ENCODE data around the gene TRIM38. TPM values are rescaled to one million over a fixed set of nuclear protein-coding genes. Genes with fewer than 3 reads are reported as not detected.

Gene TRIM38
- total and polyA plus RNA-seq, 2 of the 13 experiments (the other 11 are each of a cell fraction or from before 2014, with no cell fraction given), result 2.5 to 3.1 TPM

DNA sequence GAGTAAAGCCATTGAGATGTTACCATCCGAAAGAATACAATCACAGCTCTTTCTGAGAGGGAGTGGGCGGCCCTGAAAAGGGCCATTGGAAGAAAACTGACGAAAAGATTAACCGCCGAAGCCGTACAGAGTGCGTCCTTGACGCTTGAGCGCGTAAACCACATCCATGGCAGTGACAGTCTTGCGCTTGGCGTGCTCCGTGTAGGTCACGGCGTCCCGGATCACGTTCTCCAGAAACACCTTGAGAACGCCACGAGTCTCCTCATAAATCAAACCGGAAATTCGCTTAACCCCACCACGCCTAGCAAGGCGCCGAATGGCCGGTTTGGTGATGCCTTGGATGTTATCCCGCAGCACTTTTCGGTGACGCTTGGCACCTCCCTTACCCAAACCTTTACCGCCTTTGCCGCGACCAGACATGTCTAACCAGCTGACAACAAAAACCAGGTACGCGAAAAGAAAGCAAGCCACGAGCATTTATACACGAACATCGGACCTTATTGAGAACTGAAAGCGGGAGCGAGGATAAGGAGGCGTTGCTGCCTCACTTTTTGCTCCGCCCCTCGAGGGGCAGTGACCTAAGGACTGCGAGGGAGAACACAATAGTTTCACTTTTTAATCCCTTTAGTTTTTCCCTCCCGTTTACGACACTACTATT is 64.4 kb downstream of the TRIM38 start (continued):
- TF ChIP-seq, protein P1, sequence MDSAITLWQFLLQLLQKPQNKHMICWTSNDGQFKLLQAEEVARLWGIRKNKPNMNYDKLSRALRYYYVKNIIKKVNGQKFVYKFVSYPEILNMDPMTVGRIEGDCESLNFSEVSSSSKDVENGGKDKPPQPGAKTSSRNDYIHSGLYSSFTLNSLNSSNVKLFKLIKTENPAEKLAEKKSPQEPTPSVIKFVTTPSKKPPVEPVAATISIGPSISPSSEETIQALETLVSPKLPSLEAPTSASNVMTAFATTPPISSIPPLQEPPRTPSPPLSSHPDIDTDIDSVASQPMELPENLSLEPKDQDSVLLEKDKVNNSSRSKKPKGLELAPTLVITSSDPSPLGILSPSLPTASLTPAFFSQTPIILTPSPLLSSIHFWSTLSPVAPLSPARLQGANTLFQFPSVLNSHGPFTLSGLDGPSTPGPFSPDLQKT (CRISPR knock-in tag; IDR thresholded peaks at IDR 0.05; ENCODE audit: borderline replicate concordance), result peak; percentile 76; the same call in 1 of the 2 replicates
- TF ChIP-seq, protein P2, sequence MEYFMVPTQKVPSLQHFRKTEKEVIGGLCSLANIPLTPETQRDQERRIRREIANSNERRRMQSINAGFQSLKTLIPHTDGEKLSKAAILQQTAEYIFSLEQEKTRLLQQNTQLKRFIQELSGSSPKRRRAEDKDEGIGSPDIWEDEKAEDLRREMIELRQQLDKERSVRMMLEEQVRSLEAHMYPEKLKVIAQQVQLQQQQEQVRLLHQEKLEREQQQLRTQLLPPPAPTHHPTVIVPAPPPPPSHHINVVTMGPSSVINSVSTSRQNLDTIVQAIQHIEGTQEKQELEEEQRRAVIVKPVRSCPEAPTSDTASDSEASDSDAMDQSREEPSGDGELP (IDR thresholded peaks at IDR 0.05; ENCODE audit: borderline replicate concordance, low read depth), result peak; percentile 90; the same call in 1 of the 2 replicates
- TF ChIP-seq ZNF616 (CRISPR knock-in tag; IDR thresholded peaks at IDR 0.05; ENCODE audit: low read depth) (no peak), ZNF749 (CRISPR knock-in tag; IDR thresholded peaks at IDR 0.05; ENCODE audit: borderline replicate concordance) (peak; percentile 59; the same call in 1 of the 2 replicates), ZSCAN29 (CRISPR knock-in tag; conservative IDR thresholded peaks at IDR 0.05) (peak; percentile 77; the same call in 1 of the 2 replicates), ZKSCAN1 (IDR thresholded peaks at IDR 0.05; ENCODE audit: low read length) (peak; percentile 99), ZNF207 (IDR thresholded peaks at IDR 0.05; ENCODE audit: borderline replicate concordance) (no peak), SPEN (CRISPR knock-in tag; IDR thresholded peaks at IDR 0.05; ENCODE audit: low read depth) (peak; percentile 75; the same call in 1 of the 2 replicates), SOX5 (CRISPR knock-in tag; IDR thresholded peaks at IDR 0.05; ENCODE audit: borderline replicate concordance) (peak; percentile 76; the same call in 1 of the 2 replicates), ZMYM4 (CRISPR knock-in tag; IDR thresholded peaks at IDR 0.05) (peak; percentile 98), ZNF136 (CRISPR knock-in tag; IDR thresholded peaks at IDR 0.05; ENCODE audit: low read depth) (peak; percentile 93), MAFK (conservative IDR thresholded peaks at IDR 0.05 in 1 of 2, IDR thresholded peaks at IDR 0.05 in 1 of 2; ENCODE audit: low read length in 2 of 2) (no peak), ZNF256 (CRISPR knock-in tag; conservative IDR thresholded peaks at IDR 0.05) (peak; percentile 89; the same call in 1 of the 2 replicates), ZNF20 (CRISPR knock-in tag; IDR thresholded peaks at IDR 0.05) (no peak), NFE2 (CRISPR knock-in tag; IDR thresholded peaks at IDR 0.05) (no peak), ARNT (IDR thresholded peaks at IDR 0.05) (no peak), SAFB2 (CRISPR knock-in tag; IDR thresholded peaks at IDR 0.05; ENCODE audit: borderline replicate concordance, low read depth) (peak; percentile 92), SP4 (CRISPR knock-in tag; IDR thresholded peaks at IDR 0.05) (peak; percentile 93), ZNF432 (CRISPR knock-in tag; IDR thresholded peaks at IDR 0.05; ENCODE audit: borderline replicate concordance) (no peak)
- TF ChIP-seq, protein P3, sequence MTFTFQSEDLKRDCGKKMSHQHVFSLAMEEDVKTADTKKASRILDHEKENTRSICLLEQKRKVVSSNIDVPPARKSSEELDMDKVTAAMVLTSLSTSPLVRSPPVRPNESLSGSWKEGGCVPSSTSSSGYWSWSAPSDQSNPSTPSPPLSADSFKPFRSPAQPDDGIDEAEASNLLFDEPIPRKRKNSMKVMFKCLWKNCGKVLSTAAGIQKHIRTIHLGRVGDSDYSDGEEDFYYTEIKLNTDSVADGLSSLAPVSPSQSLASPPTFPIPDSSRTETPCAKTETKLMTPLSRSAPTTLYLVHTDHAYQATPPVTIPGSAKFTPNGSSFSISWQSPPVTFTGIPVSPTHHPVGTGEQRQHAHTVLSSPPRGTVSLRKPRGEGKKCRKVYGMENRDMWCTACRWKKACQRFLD (CRISPR knock-in tag; IDR thresholded peaks at IDR 0.05; ENCODE audit: borderline replicate concordance), result no peak; the same call in 1 of the 2 replicates
- TF ChIP-seq, protein P4, sequence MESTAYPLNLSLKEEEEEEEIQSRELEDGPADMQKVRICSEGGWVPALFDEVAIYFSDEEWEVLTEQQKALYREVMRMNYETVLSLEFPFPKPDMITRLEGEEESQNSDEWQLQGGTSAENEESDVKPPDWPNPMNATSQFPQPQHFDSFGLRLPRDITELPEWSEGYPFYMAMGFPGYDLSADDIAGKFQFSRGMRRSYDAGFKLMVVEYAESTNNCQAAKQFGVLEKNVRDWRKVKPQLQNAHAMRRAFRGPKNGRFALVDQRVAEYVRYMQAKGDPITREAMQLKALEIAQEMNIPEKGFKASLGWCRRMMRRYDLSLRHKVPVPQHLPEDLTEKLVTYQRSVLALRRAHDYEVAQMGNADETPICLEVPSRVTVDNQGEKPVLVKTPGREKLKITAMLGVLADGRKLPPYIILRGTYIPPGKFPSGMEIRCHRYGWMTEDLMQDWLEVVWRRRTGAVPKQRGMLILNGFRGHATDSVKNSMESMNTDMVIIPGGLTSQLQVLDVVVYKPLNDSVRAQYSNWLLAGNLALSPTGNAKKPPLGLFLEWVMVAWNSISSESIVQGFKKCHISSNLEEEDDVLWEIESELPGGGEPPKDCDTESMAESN (CRISPR knock-in tag; conservative IDR thresholded peaks at IDR 0.05), result peak; percentile 88
- TF ChIP-seq, protein P5, sequence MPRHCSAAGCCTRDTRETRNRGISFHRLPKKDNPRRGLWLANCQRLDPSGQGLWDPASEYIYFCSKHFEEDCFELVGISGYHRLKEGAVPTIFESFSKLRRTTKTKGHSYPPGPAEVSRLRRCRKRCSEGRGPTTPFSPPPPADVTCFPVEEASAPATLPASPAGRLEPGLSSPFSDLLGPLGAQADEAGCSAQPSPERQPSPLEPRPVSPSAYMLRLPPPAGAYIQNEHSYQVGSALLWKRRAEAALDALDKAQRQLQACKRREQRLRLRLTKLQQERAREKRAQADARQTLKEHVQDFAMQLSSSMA (CRISPR knock-in tag; IDR thresholded peaks at IDR 0.05), result peak; percentile 95
- TF ChIP-seq, protein P6, sequence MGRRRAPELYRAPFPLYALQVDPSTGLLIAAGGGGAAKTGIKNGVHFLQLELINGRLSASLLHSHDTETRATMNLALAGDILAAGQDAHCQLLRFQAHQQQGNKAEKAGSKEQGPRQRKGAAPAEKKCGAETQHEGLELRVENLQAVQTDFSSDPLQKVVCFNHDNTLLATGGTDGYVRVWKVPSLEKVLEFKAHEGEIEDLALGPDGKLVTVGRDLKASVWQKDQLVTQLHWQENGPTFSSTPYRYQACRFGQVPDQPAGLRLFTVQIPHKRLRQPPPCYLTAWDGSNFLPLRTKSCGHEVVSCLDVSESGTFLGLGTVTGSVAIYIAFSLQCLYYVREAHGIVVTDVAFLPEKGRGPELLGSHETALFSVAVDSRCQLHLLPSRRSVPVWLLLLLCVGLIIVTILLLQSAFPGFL (CRISPR knock-in tag; IDR thresholded peaks at IDR 0.05), result 0 out of 2 replicates have a peak, but pooled peaks have one; percentile 54
